NB4 (cell line): ENCODE measurements around the gene ZNF578.

Source experiments
- CTCF ChIP-seq: IDR thresholded peaks from one replicate; pipeline ENCODE4 v1.5.1; 2012; ENCODE audit warnings: low read depth, low read length
- MAX ChIP-seq: IDR thresholded peaks from 2 replicates; pipeline ENCODE4 v1.6.1; 2011; ENCODE audit warnings: low read depth, low read length
- POLR2A ChIP-seq: IDR thresholded peaks from 2 replicates; pipeline ENCODE4 v1.6.1; 2011; ENCODE audit warnings: mild to moderate bottlenecking; ENCODE audit not compliant: insufficient read length; ENCODE audit errors: extremely low read depth

- TF ChIP-seq CTCF (no peak), MAX (no peak), POLR2A (no peak)
These were observed 24.4 kb upstream of the ZNF578 start, which contains the start of gene ZNF534 for GRCh38 chr19:52428937-52429336.
